Liver (tissue), 9 donors: ENCODE data around the gene SETD1B. TPM values are rescaled to one million over a fixed set of nuclear protein-coding genes. Genes with fewer than 3 reads are reported as not detected.
"Not testable (repeated sequence)": the region's sequence is repeated elsewhere in the genome, so short reads cannot be mapped to it uniquely, and the experiment has no call there.

Source experiments
- DNase-seq: peaks from one replicate; pipeline ENCODE4 v3.0.0-alpha.2; 2017; ENCODE audit warnings: low spot score
- H3K27ac ChIP-seq, 2 donors: one replicate each; pipeline ENCODE4 v1.7.0; 2013; ENCODE audit warnings: inconsistent platforms in 2 of 2, low read length in 2 of 2, control low read depth in 1 of 2, low read depth in 1 of 2, mild to moderate bottlenecking in 1 of 2
- H3K27me3 ChIP-seq, 4 donors: one replicate each; pipeline versions ENCODE4 v1.6.1 to v1.7.0; 2013; ENCODE audit warnings: low read length in 3 of 4, inconsistent platforms in 1 of 4, mild to moderate bottlenecking in 1 of 4, moderate library complexity in 1 of 4; ENCODE audit not compliant: control insufficient read depth in 4 of 4, insufficient read depth in 4 of 4
- H3K36me3 ChIP-seq, 4 donors: one replicate each; pipeline versions ENCODE4 v1.6.1 to v1.7.0; 2013; ENCODE audit warnings: low read length in 3 of 4, mild to moderate bottlenecking in 3 of 4, low read depth in 1 of 4, moderate library complexity in 1 of 4; ENCODE audit not compliant: control insufficient read depth in 4 of 4, insufficient read depth in 3 of 4
- H3K4me1 ChIP-seq, 4 donors: one replicate each; pipeline versions ENCODE4 v1.6.1 to v1.7.0; 2013; ENCODE audit warnings: low read length in 3 of 4, mild to moderate bottlenecking in 3 of 4, moderate library complexity in 1 of 4; ENCODE audit not compliant: control insufficient read depth in 4 of 4, insufficient read depth in 4 of 4
- H3K4me3 ChIP-seq, 3 donors: one replicate each; pipeline versions ENCODE4 v1.6.1 to v1.7.0; 2013; ENCODE audit warnings: low read length in 3 of 3, control low read depth in 1 of 3, low read depth in 1 of 3, mild to moderate bottlenecking in 1 of 3
- H3K9ac ChIP-seq, 2 donors: one replicate each; pipeline ENCODE4 v1.7.0; 2013; ENCODE audit warnings: low read length in 2 of 2, mild to moderate bottlenecking in 2 of 2, moderate library complexity in 2 of 2, control low read depth in 1 of 2, low read depth in 1 of 2
- H3K9me3 ChIP-seq, 4 donors: one replicate each; pipeline versions ENCODE4 v1.6.1 to v1.7.0; 2013; ENCODE audit warnings: low read length in 3 of 4; ENCODE audit not compliant: control insufficient read depth in 4 of 4
- EGR1 ChIP-seq, 2 donors: IDR thresholded peaks; 2 replicates each; pipeline ENCODE4 v1.6.1; 2016 to 2018; ENCODE audit warnings: antibody characterized with exemption in 2 of 2, low read depth in 2 of 2
- JUND ChIP-seq, 2 donors: IDR thresholded peaks; 2 replicates each; pipeline ENCODE4 v1.6.1; 2016; ENCODE audit warnings: antibody characterized with exemption in 2 of 2
- MAX ChIP-seq: IDR thresholded peaks from 2 replicates; pipeline ENCODE4 v1.6.1; 2016; ENCODE audit warnings: antibody characterized with exemption
- NR2F2 ChIP-seq: IDR thresholded peaks from 2 replicates; pipeline ENCODE4 v1.6.1; 2016; ENCODE audit warnings: antibody characterized with exemption
- REST ChIP-seq: IDR thresholded peaks from 2 replicates; pipeline ENCODE4 v1.6.1; 2016; ENCODE audit warnings: antibody characterized with exemption, mild to moderate bottlenecking
- SP1 ChIP-seq: IDR thresholded peaks from 2 replicates; pipeline ENCODE4 v1.6.1; 2018; ENCODE audit warnings: antibody characterized with exemption, mild to moderate bottlenecking
- TAF1 ChIP-seq: conservative IDR thresholded peaks from 2 replicates; pipeline ENCODE4 v1.6.1; 2016; ENCODE audit warnings: antibody characterized with exemption, mild to moderate bottlenecking
- WGBS: extraction: QIAGEN DNeasy Blood & Tissue Kit; methylation state at CpG from one replicate; pipeline ENCODE4 v1.1.7; 2013; 5-methylcytosine and 5-hydroxymethylcytosine counted together
- polyA plus RNA-seq, 2 donors: library from polyadenylated mRNA; stranded (reverse) in 1 of 2; unstranded in 1 of 2; fragments of 200-250 nt in 1 of 2; fragments of >200 nt in 1 of 2; fragmentation: Nextera tagmentation in 1 of 2; extraction: Ambion mirVana in 1 of 2; gene quantifications; one replicate each; pipeline versions ENCODE4 v1.2.1 to v1.2.3, GENCODE V29; 2013 to 2015
- total RNA-seq, 2 donors: library from RNA; depleted of rRNA; stranded (reverse); fragments of >200 nt; gene quantifications; one replicate each; pipeline ENCODE4 v1.2.3, GENCODE V29; 2014
- donor health status: healthy.
- donor health status: healthy.
- donor health status: healthy.
- donor health status: healthy.
- donor health status: healthy.

The SETD1B gene
- total and polyA plus RNA-seq, 4 donors, result 1.8 to 7.9 (median 5.0) TPM

GRCh38 chr12:121789233-121789781 is 14.5 kb upstream of the SETD1B start:
- TF ChIP-seq TAF1 (no peak), REST (no peak), MAX (peak; percentile 31)
- H3K9me3 ChIP-seq, result no peaks in the 10 kb centered on the region
- peak overlapping the region; percentile 79 to 85 for H3K27ac ChIP-seq
- no peaks in the 10 kb centered on the region for H3K36me3 ChIP-seq
- 75% methylated on average over 13 of the region's 13 CpGs for WGBS
- no peak overlapping the region for H3K4me3 ChIP-seq
- no peak for DNase-seq
- H3K4me1 ChIP-seq, result peaks cover 10 to 29% (median 13%) of the 10 kb centered on the region in 4 donors
- H3K9ac ChIP-seq, result peak overlapping the region in 1 of 2 donors; percentile 14
- H3K27me3 ChIP-seq, result no peaks in the 10 kb centered on the region

DNA sequence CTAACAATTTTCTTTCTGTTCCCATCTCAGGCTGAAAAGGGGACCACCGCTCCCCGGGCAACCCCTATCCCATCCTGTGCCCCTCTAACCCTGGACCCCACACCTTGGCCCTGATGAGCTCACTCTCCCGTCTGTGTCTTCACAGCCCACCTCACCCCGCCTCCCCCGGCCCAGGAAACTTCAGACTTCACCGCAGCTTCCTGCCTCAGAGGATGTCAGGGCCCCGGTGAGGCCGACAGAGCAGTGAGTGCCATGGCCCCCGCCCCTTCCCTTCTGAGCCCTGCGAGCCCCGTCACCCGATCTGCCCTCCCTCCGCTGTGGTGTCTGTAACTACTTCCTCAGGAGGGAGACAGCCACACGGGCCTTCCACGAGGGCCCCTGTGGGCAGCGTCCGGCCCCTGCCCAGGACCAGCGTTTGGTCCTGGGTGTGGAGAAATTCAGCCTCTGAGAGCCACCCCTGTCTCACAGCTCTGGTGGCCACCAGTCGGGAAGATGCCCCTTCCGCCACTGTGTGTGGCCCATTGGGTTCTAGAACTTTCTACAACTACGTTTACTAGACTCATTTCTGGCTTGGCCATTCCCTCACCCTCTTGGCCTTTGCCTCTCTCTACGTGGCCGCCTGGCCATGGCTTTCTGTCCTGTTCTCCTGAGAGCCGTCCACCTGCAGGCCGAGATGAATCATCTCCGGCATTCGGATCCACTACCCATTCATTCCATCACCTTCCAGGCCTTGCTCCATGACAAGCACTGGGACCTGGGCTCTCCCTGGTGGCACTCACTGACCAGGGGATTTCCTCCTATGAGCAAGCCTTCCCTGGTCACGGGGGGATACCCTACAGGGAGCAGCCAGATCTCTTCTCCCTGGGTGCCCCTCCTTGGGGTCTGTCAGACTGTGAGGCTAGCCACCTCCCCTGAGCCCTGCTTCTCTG is 13.7 kb upstream of the SETD1B start:
- no peak for DNase-seq
- peak overlapping the region; percentile 79 to 85 for H3K27ac ChIP-seq
- peaks cover 12 to 32% (median 18%) of the 10 kb centered on the region in 4 donors for H3K4me1 ChIP-seq

GRCh38 chr12:121790785-121791184 is 13.0 kb upstream of the SETD1B start:
- WGBS, result 95% methylated on average over 8 of the region's 8 CpGs
- Histone ChIP-seq H3K27ac (peak overlapping the region in 1 of 2 donors; percentile 77), H3K4me1 (peaks cover 14 to 39% (median 24%) of the 10 kb centered on the region in 4 donors)
- not testable (repeated sequence) for DNase-seq, H3K9me3 ChIP-seq, H3K9ac ChIP-seq, H3K36me3 ChIP-seq, H3K4me3 ChIP-seq, H3K27me3 ChIP-seq

More for the DNA sequence above, 13.7 kb upstream of the SETD1B start:
- WGBS, result 75% methylated on average over 28 of the region's 28 CpGs
- H3K9me3 ChIP-seq, result no peaks in the 10 kb centered on the region
- no peak overlapping the region for H3K4me3 ChIP-seq
- peak overlapping the region in 1 of 2 donors; percentile 14 for H3K9ac ChIP-seq
- no peaks in the 10 kb centered on the region for H3K27me3 ChIP-seq
- no peaks in the 10 kb centered on the region for H3K36me3 ChIP-seq
- no peak for TF ChIP-seq EGR1 (IDR thresholded peaks at IDR 0.05; ENCODE audit: low read depth in 2 of 2)
- TF ChIP-seq JUND (IDR thresholded peaks at IDR 0.05), result no peak
- TF ChIP-seq MAX, result no peak
- no peak for TF ChIP-seq NR2F2
- TF ChIP-seq SP1, result peak; percentile 28
